ENCODE results near the gene TNNT2. TPM values are rescaled to one million over a fixed set of nuclear protein-coding genes. Genes with fewer than 3 reads are reported as not detected.

TNNT2 gene
- total RNA-seq, 1 donor from 2014 or later: 0.17 TPM

DNA sequence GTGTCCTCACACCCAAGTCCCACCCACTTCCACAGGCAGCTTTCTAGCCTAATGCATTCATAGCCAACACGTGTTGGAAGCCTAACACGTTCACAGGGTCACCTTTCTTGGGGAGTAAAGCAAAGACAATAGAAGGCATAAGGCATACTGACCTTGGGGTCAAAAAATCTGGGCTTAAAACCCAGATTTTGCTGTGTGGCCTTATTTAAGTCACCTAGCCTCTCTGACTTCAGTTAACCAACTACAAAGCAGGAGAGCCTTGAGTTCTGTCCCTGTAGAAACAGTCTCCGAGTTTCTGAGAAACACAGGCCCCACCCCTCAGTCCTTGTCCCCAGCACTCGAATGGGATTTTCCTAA, 1.4 kb downstream of the TNNT2 start:
- TF ChIP-seq, protein P1, sequence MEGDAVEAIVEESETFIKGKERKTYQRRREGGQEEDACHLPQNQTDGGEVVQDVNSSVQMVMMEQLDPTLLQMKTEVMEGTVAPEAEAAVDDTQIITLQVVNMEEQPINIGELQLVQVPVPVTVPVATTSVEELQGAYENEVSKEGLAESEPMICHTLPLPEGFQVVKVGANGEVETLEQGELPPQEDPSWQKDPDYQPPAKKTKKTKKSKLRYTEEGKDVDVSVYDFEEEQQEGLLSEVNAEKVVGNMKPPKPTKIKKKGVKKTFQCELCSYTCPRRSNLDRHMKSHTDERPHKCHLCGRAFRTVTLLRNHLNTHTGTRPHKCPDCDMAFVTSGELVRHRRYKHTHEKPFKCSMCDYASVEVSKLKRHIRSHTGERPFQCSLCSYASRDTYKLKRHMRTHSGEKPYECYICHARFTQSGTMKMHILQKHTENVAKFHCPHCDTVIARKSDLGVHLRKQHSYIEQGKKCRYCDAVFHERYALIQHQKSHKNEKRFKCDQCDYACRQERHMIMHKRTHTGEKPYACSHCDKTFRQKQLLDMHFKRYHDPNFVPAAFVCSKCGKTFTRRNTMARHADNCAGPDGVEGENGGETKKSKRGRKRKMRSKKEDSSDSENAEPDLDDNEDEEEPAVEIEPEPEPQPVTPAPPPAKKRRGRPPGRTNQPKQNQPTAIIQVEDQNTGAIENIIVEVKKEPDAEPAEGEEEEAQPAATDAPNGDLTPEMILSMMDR (conservative IDR thresholded peaks at IDR 0.05; ENCODE audit: low read depth, low read length): no peak
- DNase-seq (ENCODE audit: low read depth): no peak

DNA sequence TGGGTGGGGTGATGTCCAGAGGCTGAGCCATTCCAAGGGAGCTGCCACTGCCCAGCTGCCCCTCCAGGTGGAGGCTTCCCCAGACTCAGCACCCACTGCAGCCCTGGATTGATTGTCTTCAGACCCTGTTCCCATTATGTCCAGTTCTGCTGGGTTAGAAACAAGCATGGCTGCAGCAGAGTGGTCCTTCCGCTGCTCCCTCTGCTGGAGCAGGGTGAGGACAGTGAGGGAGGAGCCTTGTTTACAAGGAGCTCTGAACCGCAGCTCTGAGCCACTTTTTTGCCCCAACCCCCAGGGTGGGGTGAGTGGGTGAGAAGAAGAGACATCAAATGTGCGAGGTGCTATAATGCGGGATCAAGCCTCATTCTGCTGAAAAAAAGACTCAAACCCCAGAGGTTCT, 2.3 kb downstream of the TNNT2 start:
- TF ChIP-seq, protein P1 (conservative IDR thresholded peaks at IDR 0.05; ENCODE audit: low read depth, low read length): peak; percentile 10
- DNase-seq (ENCODE audit: low read depth): no peak
- H3K4me3 ChIP-seq (ENCODE audit: low read depth, low read length): no peak overlapping the region

More for the DNA sequence above, 1.4 kb downstream of the TNNT2 start:
- H3K4me3 ChIP-seq (ENCODE audit: low read depth, low read length): no peak overlapping the region

DNA sequence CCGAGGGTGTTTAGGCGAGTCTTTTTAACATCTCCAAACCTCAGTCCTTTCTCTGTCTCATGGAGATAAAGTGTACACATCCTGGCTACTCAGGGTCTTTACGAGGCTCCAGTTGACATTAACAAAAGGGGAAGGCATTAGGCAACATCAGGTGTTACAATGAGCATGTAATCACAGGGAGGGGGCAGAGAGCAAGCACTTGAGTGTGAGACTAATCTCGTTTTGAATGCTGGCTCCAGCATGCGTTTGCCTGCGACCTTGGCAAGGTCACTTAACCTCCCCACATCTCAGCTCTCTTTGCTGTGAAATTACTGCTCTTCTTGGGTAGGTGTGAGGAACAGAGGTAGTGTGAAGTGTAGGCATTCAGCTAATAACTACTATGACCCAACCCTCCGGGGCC, 3.1 kb downstream of the TNNT2 start:
- TF ChIP-seq, protein P1 (conservative IDR thresholded peaks at IDR 0.05; ENCODE audit: low read depth, low read length): no peak
- H3K4me3 ChIP-seq (ENCODE audit: low read depth, low read length): no peak overlapping the region
- no peak for DNase-seq (ENCODE audit: low read depth)

DNA sequence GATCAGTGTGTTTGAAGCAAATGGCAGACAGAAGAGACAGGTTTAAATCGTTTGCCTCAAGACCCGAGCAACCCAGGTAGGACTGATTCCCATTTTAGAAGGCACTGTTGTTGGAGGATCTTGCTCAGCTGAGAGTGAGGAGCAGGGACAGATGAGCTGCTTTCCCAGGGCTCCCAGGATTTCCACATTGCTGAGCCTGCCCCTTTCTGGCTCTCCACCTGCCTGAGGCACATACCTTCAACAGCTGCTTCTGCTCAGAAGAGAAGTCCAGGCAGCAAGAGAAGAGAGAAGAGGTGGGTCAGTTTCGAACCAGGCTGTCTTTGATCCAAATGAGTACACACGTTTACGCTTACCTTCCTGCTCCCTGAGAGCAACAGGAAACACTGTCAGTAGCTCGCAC, 5.7 kb downstream of the TNNT2 start:
- no peak for DNase-seq (ENCODE audit: low read depth)
- no peak overlapping the region for H3K4me3 ChIP-seq (ENCODE audit: low read depth, low read length)
- TF ChIP-seq, protein P1 (conservative IDR thresholded peaks at IDR 0.05; ENCODE audit: low read depth, low read length): no peak

DNA sequence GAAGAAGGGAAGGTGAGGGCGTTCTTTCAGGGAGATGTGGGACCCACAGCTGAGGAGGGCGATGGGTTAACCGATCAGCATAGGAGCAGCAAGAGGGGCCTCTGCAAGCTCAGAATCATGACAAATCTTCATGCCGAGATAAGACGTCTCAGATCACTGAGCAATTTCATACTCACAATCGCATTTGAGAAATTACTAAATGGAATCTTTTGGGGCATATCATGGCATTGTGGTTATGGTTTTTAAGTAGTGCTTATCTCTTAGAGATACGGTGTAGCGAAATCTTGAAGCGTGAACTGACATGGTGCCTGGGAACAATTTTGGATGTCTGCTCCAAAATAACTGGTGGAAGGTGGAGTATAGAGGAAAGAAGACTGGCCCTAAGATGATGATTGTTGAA, 6.2 kb downstream of the TNNT2 start:
- DNase-seq (ENCODE audit: low read depth): no peak
- no peak overlapping the region for H3K4me3 ChIP-seq (ENCODE audit: low read depth, low read length)
- TF ChIP-seq, protein P1 (conservative IDR thresholded peaks at IDR 0.05; ENCODE audit: low read depth, low read length): no peak

DNA sequence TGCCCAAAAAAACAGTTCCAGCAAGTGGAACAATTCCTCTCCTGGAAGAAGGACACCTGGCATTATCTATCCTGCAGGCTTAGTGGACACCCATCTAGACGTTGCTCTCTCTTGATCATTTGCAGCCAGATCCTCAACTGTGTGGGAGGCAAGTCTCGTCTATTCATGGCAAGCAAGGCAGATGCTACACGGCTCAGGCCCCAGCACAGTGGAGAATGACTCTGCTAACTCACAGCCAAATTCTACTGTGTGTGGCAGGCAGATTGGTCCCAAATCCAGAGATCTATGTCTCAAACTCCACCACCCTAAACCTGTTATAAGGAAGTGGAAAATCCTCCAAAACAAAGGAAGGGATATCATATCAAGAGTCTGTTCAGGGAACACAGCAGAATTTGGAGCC, 7.0 kb downstream of the TNNT2 start:
- H3K4me3 ChIP-seq (ENCODE audit: low read depth, low read length): no peak overlapping the region
- TF ChIP-seq, protein P1 (conservative IDR thresholded peaks at IDR 0.05; ENCODE audit: low read depth, low read length): no peak
- DNase-seq (ENCODE audit: low read depth): no peak

DNA sequence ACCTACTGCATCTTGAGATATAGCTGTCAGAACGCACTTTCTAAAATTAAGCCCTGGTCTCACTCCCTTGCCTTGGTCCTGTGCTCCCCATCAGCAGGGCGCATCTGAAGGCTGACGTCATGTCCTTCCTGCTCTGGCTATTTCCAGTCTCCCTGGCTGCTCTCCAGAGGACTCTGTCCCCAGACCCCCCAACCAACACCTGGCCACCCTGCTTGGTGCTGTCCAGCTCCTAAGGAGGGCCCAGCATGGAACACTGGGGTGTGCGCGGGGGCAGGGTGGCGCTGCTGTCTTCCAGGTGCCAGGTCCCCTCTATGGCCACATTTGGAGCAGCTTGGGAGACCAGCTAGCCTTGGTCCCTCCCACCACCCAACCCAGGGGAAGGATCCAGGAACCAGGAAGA, 8.3 kb downstream of the TNNT2 start:
- TF ChIP-seq, protein P1 (conservative IDR thresholded peaks at IDR 0.05; ENCODE audit: low read depth, low read length): no peak
- no peak for DNase-seq (ENCODE audit: low read depth)

More for the DNA sequence above, 8.3 kb downstream of the TNNT2 start:
- no peak overlapping the region for H3K4me3 ChIP-seq (ENCODE audit: low read depth, low read length)
